GM12878 (cell line): ENCODE results near the gene MYO3B. TPM values are rescaled to one million over a fixed set of nuclear protein-coding genes. Genes with fewer than 3 reads are reported as not detected.

Experiments
- ATAC-seq: fragments of 200-7000 bp; cut with Tn5 transposase; 3 replicates; pipeline ENCODE4 v1.9.1; 2020; ENCODE audit warnings: mild to moderate bottlenecking, moderate library complexity
- BruUV-seq: library from RNA; stranded (reverse); fragments of 400-500 nt; replicated peaks from 2 replicates; lab custom pipeline; 2021; lab: Mats Ljungman, UMichigan
- CTCF ChIA-PET: fragments of 300-600 bp; sonication (Branson Sonifier 250); formaldehyde crosslinking; extraction: SDS; loops from one replicate; lab custom pipeline; 2021; ENCODE audit warnings: inconsistent platforms; lab: Yijun Ruan, JAX
- POLR2A ChIA-PET: fragments of 350-600 bp; formaldehyde crosslinking; extraction: SDS; loops from one replicate; lab custom pipeline; 2021; ENCODE audit warnings: inconsistent platforms; lab: Charles Lee
- RAD21 ChIA-PET: fragments of 300-600 bp; sonication (Branson Sonifier 250); formaldehyde crosslinking; loops from one replicate; lab custom pipeline; 2023; ENCODE audit warnings: antibody characterized with exemption; ENCODE audit not compliant: unreplicated experiment; lab: Charles Lee
- SMC1A ChIA-PET: fragments of 300-600 bp; sonication (Branson Sonifier 250); formaldehyde crosslinking; loops from one replicate; lab custom pipeline; 2023; ENCODE audit not compliant: unreplicated experiment, uncharacterized antibody; lab: Charles Lee
- DNase-seq: peaks from one replicate; pipeline ENCODE4 v3.0.0-alpha.2; 2011; ENCODE audit warnings: low read depth, low spot score
- FAIRE-seq: peaks from 3 replicates; lab custom pipeline; 2011; peaks lifted over from hg19 to GRCh38; lab: Jason Lieb, UNC
- H2AFZ ChIP-seq: 2 replicates; pipeline ENCODE4 v1.6.0; 2011; ENCODE audit warnings: low read depth, low read length, control low read depth; ENCODE audit not compliant: control insufficient read depth
- H3K27ac ChIP-seq: 2 replicates; pipeline ENCODE4 v1.5.1; 2011; ENCODE audit warnings: control low read depth; ENCODE audit not compliant: control insufficient read depth, insufficient read depth
- H3K27me3 ChIP-seq, 2 experiments: replicated peaks in 1 of 2; 2 replicates each; pipeline versions ENCODE4 v1.6.0 to v1.6.1; 2011; ENCODE audit warnings: low read length in 1 of 2; ENCODE audit not compliant: control insufficient read depth in 2 of 2, insufficient read depth in 2 of 2
- H3K36me3 ChIP-seq, 2 experiments: 2 replicates each; pipeline ENCODE4 v1.5.1; 2011; ENCODE audit warnings: low read length in 1 of 2; ENCODE audit not compliant: control insufficient read depth in 2 of 2, insufficient read depth in 2 of 2
- H3K4me1 ChIP-seq: 2 replicates; pipeline ENCODE4 v1.6.1; 2011; ENCODE audit warnings: mild to moderate bottlenecking, low read length, moderate library complexity, mixed read lengths; ENCODE audit not compliant: control insufficient read depth, insufficient read depth
- H3K4me2 ChIP-seq: 2 replicates; pipeline ENCODE4 v1.6.0; 2011; ENCODE audit warnings: control low read depth; ENCODE audit not compliant: control insufficient read depth, insufficient read depth
- H3K4me3 ChIP-seq: fragments of 200-600 bp; sonication (generic); 2 replicates; pipeline ENCODE4 v1.5.1; 2016
- H3K79me2 ChIP-seq: 2 replicates; pipeline ENCODE4 v1.6.0; 2011; ENCODE audit warnings: low read length; ENCODE audit not compliant: control insufficient read depth, insufficient read depth
- H3K9ac ChIP-seq: 2 replicates; pipeline ENCODE4 v1.8.0; 2011; ENCODE audit warnings: low read length, control low read depth, mixed read lengths; ENCODE audit not compliant: control insufficient read depth, insufficient read depth
- H3K9me3 ChIP-seq: replicated peaks from 3 replicates; pipeline ENCODE4 v1.5.1; 2011; ENCODE audit warnings: mild to moderate bottlenecking, low read length; ENCODE audit not compliant: control insufficient read depth, insufficient read depth
- H4K20me1 ChIP-seq: 2 replicates; pipeline ENCODE4 v1.6.0; 2011; ENCODE audit not compliant: control insufficient read depth, insufficient read depth
- ATF7 ChIP-seq: fragments of 450-650 bp; IDR thresholded peaks from 2 replicates; pipeline ENCODE4 v1.6.1; 2016; ENCODE audit warnings: low read depth, mild to moderate bottlenecking
- CBX3 ChIP-seq: fragments of 200-600 bp; sonication (generic); IDR thresholded peaks from 2 replicates; pipeline ENCODE4 v1.6.1; 2016; ENCODE audit warnings: low read depth, borderline replicate concordance
- PML ChIP-seq: IDR thresholded peaks from 2 replicates; pipeline ENCODE4 v1.6.1; 2012; ENCODE audit warnings: low read length, inconsistent platforms
- POLR2AphosphoS5 ChIP-seq: IDR thresholded peaks from 2 replicates; pipeline ENCODE4 v1.6.1; 2011; ENCODE audit warnings: mild to moderate bottlenecking, low read length, inconsistent platforms
- SMAD1 ChIP-seq: fragments of 450-650 bp; IDR thresholded peaks from 2 replicates; pipeline ENCODE4 v1.6.1; 2018; ENCODE audit warnings: mild to moderate bottlenecking, low read depth; ENCODE audit not compliant: partially characterized antibody
- TAF1 ChIP-seq: IDR thresholded peaks from 2 replicates; pipeline ENCODE4 v1.6.1; 2011; ENCODE audit warnings: mild to moderate bottlenecking, low read depth, low read length, borderline replicate concordance
- YBX1 ChIP-seq: fragments of 450-650 bp; IDR thresholded peaks from 2 replicates; pipeline ENCODE4 v1.6.1; 2016; ENCODE audit warnings: antibody characterized with exemption
- WGBS: methylation state at CpG from one replicate; pipeline ENCODE4 v1.1.6; 2016; ENCODE audit warnings: low lambda C conversion rate; ENCODE audit not compliant: insufficient replicate concordance, insufficient coverage; ENCODE audit errors: missing lambda C conversion rate; 5-methylcytosine and 5-hydroxymethylcytosine counted together
- in situ Hi-C: fragments of 300-500 bp; cut with MboI; formaldehyde crosslinking; loops from 9 replicates; pipeline ENCODE4 v1.14.3; 2018; ENCODE audit warnings: mixed read lengths
- intact Hi-C: fragments of 100-400 bp; cut with micrococcal nuclease; formaldehyde crosslinking; loops from one replicate; pipeline ENCODE4 v1.14.2; 2022; ENCODE audit not compliant: unreplicated experiment
- polyA plus RNA-seq, 11 experiments: library from polyadenylated mRNA; depleted of rRNA in 4 of 11; unstranded in 6 of 11; stranded (reverse) in 5 of 11; fragments of >200 nt; fragmentation: Nextera tagmentation in 4 of 11; fragmentation: Illumina TruSeq in 1 of 11; extraction: Ambion mirVana in 4 of 11; extraction: Trizol in 1 of 11; gene quantifications; 1 replicate in 1 of 11; 2 replicates in 10 of 11; pipeline versions ENCODE4 v1.2.1 to v1.2.3, GENCODE V29; 2011 to 2016; ENCODE audit warnings: inconsistent platforms in 2 of 11, missing spikeins in 2 of 11, low read depth in 1 of 11
- total RNA-seq, 4 experiments: library from RNA; depleted of rRNA in 3 of 4; stranded (reverse); fragments of >200 nt in 3 of 4; fragmentation: Illumina TruSeq in 1 of 4; extraction: Trizol in 1 of 4; gene quantifications; 2 replicates each; pipeline versions ENCODE4 v1.2.1 to v1.2.3, GENCODE V29; 2013 to 2021
- TF ChIP-seq, protein P1 (sequence below): fragments of 450-650 bp; IDR thresholded peaks from 2 replicates; pipeline ENCODE4 v1.6.1; 2016; ENCODE audit warnings: mild to moderate bottlenecking
- TF ChIP-seq, protein P2 (sequence below): IDR thresholded peaks from 2 replicates; pipeline ENCODE4 v1.6.1; 2011; ENCODE audit warnings: low read depth, mild to moderate bottlenecking, low read length, moderate library complexity, borderline replicate concordance; ENCODE audit errors: extremely low read depth
- TF ChIP-seq, protein P3 (sequence below): IDR thresholded peaks from 2 replicates; pipeline ENCODE4 v1.6.1; 2012; ENCODE audit warnings: low read depth, low read length, improper control_type of control experiment

The MYO3B gene
- total and polyA plus RNA-seq, 10 of the 15 experiments (the other 5 are each of a cell fraction or from before 2014, with no cell fraction given): 1.1 to 7.1 (median 2.1) TPM

DNA sequence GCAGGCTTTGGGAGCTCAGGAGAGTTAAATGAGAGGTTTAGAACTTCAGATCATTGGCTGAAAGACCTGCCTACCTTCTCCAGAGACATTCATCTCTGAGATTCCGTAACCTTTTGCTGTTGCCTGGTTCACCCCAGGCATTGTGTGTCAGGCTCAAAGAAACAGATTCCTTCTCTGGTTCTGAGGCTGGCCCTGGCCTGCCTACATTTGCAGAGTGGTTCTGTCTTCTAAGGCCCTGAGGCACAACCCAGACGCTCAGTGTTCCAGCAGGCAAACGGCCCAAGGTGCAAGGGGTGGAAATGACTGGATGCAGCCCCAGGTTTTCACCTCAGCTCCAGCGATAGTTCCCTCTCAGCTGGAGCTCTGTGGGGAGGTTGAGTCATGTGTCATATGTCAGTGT, 48.3 kb downstream of the MYO3B start:
- TF ChIP-seq, protein P1, sequence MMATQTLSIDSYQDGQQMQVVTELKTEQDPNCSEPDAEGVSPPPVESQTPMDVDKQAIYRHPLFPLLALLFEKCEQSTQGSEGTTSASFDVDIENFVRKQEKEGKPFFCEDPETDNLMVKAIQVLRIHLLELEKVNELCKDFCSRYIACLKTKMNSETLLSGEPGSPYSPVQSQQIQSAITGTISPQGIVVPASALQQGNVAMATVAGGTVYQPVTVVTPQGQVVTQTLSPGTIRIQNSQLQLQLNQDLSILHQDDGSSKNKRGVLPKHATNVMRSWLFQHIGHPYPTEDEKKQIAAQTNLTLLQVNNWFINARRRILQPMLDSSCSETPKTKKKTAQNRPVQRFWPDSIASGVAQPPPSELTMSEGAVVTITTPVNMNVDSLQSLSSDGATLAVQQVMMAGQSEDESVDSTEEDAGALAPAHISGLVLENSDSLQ: no peak
- TF ChIP-seq SMAD1: no peak
- TF ChIP-seq ATF7: no peak
- TF ChIP-seq, protein P2, sequence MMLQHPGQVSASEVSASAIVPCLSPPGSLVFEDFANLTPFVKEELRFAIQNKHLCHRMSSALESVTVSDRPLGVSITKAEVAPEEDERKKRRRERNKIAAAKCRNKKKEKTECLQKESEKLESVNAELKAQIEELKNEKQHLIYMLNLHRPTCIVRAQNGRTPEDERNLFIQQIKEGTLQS: no peak
- TF ChIP-seq TAF1: no peak
- TF ChIP-seq POLR2AphosphoS5: no peak
- no peak for TF ChIP-seq YBX1
- TF ChIP-seq PML: no peak
- no peak for TF ChIP-seq CBX3
- TF ChIP-seq, protein P3, sequence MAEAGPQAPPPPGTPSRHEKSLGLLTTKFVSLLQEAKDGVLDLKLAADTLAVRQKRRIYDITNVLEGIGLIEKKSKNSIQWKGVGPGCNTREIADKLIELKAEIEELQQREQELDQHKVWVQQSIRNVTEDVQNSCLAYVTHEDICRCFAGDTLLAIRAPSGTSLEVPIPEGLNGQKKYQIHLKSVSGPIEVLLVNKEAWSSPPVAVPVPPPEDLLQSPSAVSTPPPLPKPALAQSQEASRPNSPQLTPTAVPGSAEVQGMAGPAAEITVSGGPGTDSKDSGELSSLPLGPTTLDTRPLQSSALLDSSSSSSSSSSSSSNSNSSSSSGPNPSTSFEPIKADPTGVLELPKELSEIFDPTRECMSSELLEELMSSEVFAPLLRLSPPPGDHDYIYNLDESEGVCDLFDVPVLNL: no peak
- ChIA-PET CTCF (no interaction called here), POLR2A (interaction anchor here (0.6 kb wide), 1 partner anchor 20 kb away, joined by 6 read pairs; no protein-coding TSS in a partner anchor), RAD21 (interaction anchor here (0.5 to 1.8 kb wide), 2 partner anchors 12 to 506 kb away, joined by 4 to 8 read pairs; no protein-coding TSS in a partner anchor), SMC1A (interaction anchor here (3.9 to 4.3 kb wide), 2 partner anchors 12 to 69 kb away, joined by 29 to 40 read pairs; no protein-coding TSS in a partner anchor)
- no peak overlapping the region for H3K27ac ChIP-seq
- ATAC-seq: no peak
- no peak for FAIRE-seq
- no peak overlapping the region for H3K4me2 ChIP-seq
- in situ Hi-C loops: no loop called here
- no peaks in the 10 kb centered on the region for H3K79me2 ChIP-seq
- H3K27me3 ChIP-seq: no peaks in the 10 kb centered on the region
- H3K36me3 ChIP-seq: no peaks in the 10 kb centered on the region
- H3K9me3 ChIP-seq: no peaks in the 10 kb centered on the region
- intact Hi-C loops: loop anchor here (5.0 to 10.0 kb wide), 2 partner anchors 69 to 401 kb away; partner anchors contain the start of genes METTL5 and UBR3
- H4K20me1 ChIP-seq: no peaks in the 10 kb centered on the region
- H3K4me1 ChIP-seq: peaks cover 24% of the 10 kb centered on the region
- WGBS: 86% methylated on average over 4 of the region's 4 CpGs
- DNase-seq: no peak
- H3K9ac ChIP-seq: no peak overlapping the region
- no peak overlapping the region for H3K4me3 ChIP-seq
- no TSS peak for BruUV-seq
- H2AFZ ChIP-seq: no peak overlapping the region
